ENCODE measurements around the gene ARAF. TPM values are rescaled to one million over a fixed set of nuclear protein-coding genes. Genes with fewer than 3 reads are reported as not detected.

Gene ARAF
- polyA plus RNA-seq, 2 of the 4 experiments (the other 2 are of a cell fraction), result 37.9 to 49.0 TPM

DNA sequence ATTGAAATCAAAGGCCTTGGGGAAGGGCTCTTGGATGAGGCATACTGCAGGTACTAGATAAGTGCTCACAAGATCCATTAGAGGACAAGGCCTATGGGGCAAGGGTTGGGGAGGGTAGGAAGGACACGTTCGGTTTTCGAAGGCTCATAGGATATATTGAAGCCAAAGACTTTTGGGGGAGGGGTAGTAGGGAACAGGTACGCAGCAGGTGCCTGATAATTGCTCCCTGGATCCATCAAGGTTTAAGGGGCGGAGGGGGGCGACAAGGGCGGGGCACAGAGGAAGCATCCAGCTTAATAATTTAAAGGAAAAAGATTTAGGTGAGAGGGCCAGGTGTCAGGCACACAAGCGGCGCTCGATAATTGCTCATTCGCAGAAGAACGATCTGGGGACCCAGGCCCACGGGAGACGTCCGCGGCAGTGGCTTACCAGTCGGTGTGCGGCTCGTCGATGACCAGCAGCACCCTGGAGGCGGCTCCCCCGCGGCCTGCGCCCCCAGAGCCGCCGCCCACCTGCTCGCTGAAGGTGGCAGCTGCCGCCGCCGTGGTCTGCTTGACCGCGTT is 58.0 kb downstream of the ARAF start:
- Histone ChIP-seq H3K4me2 (peak overlapping the region; percentile 70), H3K9me3 (no peaks in the 10 kb centered on the region), H3K27ac (no peak overlapping the region), H3K4me3 (peak overlapping the region; percentile 33), H3K4me1 (no peaks in the 10 kb centered on the region)
- DNase-seq (ENCODE audit: low read depth in 1 of 2, low spot score in 1 of 2) (no peak), FAIRE-seq (no peak), ATAC-seq (no peak)
- POLR2A ChIA-PET, result no interaction called here
- 33% methylated on average over 18 of the region's 32 CpGs for whole genome bisulfite sequencing (ENCODE audit: missing lambda C conversion rate)
- CTCF ChIA-PET, result interaction anchor here (1.0 kb wide), 1 partner anchor 95 kb away, joined by 3 read pairs; no protein-coding TSS in a partner anchor
- TF ChIP-seq CBX8 (IDR thresholded peaks at IDR 0.05), result no peak
- no peak for TF ChIP-seq RARB (CRISPR knock-in tag; IDR thresholded peaks at IDR 0.05)
- TF ChIP-seq, protein P1, sequence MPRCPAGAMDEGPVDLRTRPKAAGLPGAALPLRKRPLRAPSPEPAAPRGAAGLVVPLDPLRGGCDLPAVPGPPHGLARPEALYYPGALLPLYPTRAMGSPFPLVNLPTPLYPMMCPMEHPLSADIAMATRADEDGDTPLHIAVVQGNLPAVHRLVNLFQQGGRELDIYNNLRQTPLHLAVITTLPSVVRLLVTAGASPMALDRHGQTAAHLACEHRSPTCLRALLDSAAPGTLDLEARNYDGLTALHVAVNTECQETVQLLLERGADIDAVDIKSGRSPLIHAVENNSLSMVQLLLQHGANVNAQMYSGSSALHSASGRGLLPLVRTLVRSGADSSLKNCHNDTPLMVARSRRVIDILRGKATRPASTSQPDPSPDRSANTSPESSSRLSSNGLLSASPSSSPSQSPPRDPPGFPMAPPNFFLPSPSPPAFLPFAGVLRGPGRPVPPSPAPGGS (IDR thresholded peaks at IDR 0.05), result no peak
- no peak for TF ChIP-seq RCOR1 (IDR thresholded peaks at IDR 0.05; ENCODE audit: low read depth, low read length)
- TF ChIP-seq MYC (IDR thresholded peaks at IDR 0.05; ENCODE audit: borderline replicate concordance, low read length), result no peak
- TF ChIP-seq, protein P2, sequence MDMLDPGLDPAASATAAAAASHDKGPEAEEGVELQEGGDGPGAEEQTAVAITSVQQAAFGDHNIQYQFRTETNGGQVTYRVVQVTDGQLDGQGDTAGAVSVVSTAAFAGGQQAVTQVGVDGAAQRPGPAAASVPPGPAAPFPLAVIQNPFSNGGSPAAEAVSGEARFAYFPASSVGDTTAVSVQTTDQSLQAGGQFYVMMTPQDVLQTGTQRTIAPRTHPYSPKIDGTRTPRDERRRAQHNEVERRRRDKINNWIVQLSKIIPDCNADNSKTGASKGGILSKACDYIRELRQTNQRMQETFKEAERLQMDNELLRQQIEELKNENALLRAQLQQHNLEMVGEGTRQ (IDR thresholded peaks at IDR 0.05), result no peak
- no peak for TF ChIP-seq EHF (CRISPR knock-in tag; IDR thresholded peaks at IDR 0.05)
- TF ChIP-seq TP53 (CRISPR knock-in tag; IDR thresholded peaks at IDR 0.05), result no peak
- no peak for TF ChIP-seq RFX5 (IDR thresholded peaks at IDR 0.05)
- TF ChIP-seq ZC3H11A (IDR thresholded peaks at IDR 0.05), result no peak
- TF ChIP-seq ZSCAN20 (CRISPR knock-in tag; IDR thresholded peaks at IDR 0.05), result no peak
- no peak for TF ChIP-seq HEYL (CRISPR knock-in tag; IDR thresholded peaks at IDR 0.05)
- no peak for TF ChIP-seq SMC3 (IDR thresholded peaks at IDR 0.05)
- TF ChIP-seq POLR2AphosphoS2 (conservative IDR thresholded peaks at IDR 0.05; ENCODE audit: low read length), result no peak
- no peak for TF ChIP-seq ESRRA (IDR thresholded peaks at IDR 0.05; ENCODE audit: borderline replicate concordance, low read length)
- no peak for TF ChIP-seq CBX2 (IDR thresholded peaks at IDR 0.05; ENCODE audit: borderline replicate concordance, low read depth)
- TF ChIP-seq, protein P3, sequence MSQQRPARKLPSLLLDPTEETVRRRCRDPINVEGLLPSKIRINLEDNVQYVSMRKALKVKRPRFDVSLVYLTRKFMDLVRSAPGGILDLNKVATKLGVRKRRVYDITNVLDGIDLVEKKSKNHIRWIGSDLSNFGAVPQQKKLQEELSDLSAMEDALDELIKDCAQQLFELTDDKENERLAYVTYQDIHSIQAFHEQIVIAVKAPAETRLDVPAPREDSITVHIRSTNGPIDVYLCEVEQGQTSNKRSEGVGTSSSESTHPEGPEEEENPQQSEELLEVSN (IDR thresholded peaks at IDR 0.05; ENCODE audit: borderline replicate concordance, low read depth), result no peak

DNA sequence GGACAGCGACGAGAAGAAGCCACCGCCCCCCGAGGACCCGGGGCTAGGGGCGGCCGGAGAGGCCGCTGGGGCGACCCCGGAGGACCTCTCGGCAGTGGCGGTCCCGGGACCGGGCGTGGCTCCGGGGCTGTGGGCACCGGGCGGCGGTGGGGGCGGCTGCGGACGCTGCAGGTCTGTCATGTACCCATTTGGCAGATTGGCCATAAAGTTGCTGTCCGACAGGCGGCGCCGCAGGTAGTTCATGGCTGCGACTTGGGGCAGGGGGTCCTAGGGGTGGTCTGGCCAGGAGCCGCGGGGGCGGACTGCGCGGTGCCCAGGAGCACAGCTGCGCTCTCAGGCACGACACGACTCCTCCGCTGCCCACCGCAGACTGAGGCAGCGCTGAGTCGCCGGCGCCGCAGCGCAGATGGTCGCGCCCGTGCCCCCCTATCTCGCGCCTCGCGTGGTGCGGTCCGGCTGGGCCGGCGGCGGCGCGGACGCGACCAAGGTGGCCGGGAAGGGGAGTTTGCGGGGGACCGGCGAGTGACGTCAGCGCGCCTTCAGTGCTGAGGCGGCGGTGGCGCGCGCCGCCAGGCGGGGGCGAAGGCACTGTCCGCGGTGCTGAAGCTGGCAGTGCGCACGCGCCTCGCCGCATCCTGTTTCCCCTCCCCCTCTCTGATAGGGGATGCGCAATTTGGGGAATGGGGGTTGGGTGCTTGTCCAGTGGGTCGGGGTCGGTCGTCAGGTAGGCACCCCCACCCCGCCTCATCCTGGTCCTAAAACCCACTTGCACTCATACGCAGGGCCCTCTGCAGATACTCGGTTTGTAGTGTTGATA is 58.7 kb downstream of the ARAF start, which contains the start of gene SYN1:
SYN1 (minus strand) TSS at position 372 of the 817 bp plus-strand sequence; CDS start at position 243, 129 bp downstream.
- FAIRE-seq (no peak), DNase-seq (ENCODE audit: low read depth in 1 of 2, low spot score in 1 of 2) (peak; percentile 64 to 76), ATAC-seq (peak; percentile 52 to 76; a peak in 5 of 6 replicates)
- WGBS (ENCODE audit: missing lambda C conversion rate), result 100% methylated on average over 1 of the region's 88 CpGs
- no peaks in the 10 kb centered on the region for H3K9me3 ChIP-seq
- ChIA-PET CTCF (interaction anchor here (1.3 kb wide), 1 partner anchor 9 kb away, joined by 3 read pairs; no protein-coding TSS in a partner anchor), POLR2A (no interaction called here)
- no peak within 1 kb of the TSS for H3K27ac ChIP-seq
- peak within 1 kb of the TSS; percentile 70 for H3K4me2 ChIP-seq
- H3K4me1 ChIP-seq, result no peaks in the 10 kb centered on the region
- H3K4me3 ChIP-seq, result peak within 1 kb of the TSS; percentile 33
- TF ChIP-seq ZFP36 (IDR thresholded peaks at IDR 0.05; ENCODE audit: borderline replicate concordance, partially characterized antibody) (no peak), KDM5A (IDR thresholded peaks at IDR 0.05) (no peak), MAZ (IDR thresholded peaks at IDR 0.05; ENCODE audit: borderline replicate concordance, low read depth, low read length) (no peak), CHD2 (IDR thresholded peaks at IDR 0.05; ENCODE audit: low read length, partially characterized antibody) (no peak), HOXA7 (CRISPR knock-in tag; IDR thresholded peaks at IDR 0.05) (no peak), TP53 (CRISPR knock-in tag; IDR thresholded peaks at IDR 0.05) (no peak), TFCP2L1 (CRISPR knock-in tag; IDR thresholded peaks at IDR 0.05) (no peak), SREBF2 (IDR thresholded peaks at IDR 0.05) (no peak), NR3C1 (IDR thresholded peaks at IDR 0.05) (no peak), HOXB5 (CRISPR knock-in tag; IDR thresholded peaks at IDR 0.05) (no peak)
- TF ChIP-seq, protein P4, sequence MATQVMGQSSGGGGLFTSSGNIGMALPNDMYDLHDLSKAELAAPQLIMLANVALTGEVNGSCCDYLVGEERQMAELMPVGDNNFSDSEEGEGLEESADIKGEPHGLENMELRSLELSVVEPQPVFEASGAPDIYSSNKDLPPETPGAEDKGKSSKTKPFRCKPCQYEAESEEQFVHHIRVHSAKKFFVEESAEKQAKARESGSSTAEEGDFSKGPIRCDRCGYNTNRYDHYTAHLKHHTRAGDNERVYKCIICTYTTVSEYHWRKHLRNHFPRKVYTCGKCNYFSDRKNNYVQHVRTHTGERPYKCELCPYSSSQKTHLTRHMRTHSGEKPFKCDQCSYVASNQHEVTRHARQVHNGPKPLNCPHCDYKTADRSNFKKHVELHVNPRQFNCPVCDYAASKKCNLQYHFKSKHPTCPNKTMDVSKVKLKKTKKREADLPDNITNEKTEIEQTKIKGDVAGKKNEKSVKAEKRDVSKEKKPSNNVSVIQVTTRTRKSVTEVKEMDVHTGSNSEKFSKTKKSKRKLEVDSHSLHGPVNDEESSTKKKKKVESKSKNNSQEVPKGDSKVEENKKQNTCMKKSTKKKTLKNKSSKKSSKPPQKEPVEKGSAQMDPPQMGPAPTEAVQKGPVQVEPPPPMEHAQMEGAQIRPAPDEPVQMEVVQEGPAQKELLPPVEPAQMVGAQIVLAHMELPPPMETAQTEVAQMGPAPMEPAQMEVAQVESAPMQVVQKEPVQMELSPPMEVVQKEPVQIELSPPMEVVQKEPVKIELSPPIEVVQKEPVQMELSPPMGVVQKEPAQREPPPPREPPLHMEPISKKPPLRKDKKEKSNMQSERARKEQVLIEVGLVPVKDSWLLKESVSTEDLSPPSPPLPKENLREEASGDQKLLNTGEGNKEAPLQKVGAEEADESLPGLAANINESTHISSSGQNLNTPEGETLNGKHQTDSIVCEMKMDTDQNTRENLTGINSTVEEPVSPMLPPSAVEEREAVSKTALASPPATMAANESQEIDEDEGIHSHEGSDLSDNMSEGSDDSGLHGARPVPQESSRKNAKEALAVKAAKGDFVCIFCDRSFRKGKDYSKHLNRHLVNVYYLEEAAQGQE (IDR thresholded peaks at IDR 0.05), result peak; percentile 92
- TF ChIP-seq, protein P5, sequence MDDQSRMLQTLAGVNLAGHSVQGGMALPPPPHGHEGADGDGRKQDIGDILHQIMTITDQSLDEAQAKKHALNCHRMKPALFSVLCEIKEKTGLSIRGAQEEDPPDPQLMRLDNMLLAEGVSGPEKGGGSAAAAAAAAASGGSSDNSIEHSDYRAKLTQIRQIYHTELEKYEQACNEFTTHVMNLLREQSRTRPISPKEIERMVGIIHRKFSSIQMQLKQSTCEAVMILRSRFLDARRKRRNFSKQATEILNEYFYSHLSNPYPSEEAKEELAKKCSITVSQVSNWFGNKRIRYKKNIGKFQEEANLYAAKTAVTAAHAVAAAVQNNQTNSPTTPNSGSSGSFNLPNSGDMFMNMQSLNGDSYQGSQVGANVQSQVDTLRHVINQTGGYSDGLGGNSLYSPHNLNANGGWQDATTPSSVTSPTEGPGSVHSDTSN (IDR thresholded peaks at IDR 0.05), result no peak
- TF ChIP-seq, protein P2 (IDR thresholded peaks at IDR 0.05), result no peak
- TF ChIP-seq, protein P6, sequence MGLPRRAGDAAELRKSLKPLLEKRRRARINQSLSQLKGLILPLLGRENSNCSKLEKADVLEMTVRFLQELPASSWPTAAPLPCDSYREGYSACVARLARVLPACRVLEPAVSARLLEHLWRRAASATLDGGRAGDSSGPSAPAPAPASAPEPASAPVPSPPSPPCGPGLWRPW (IDR thresholded peaks at IDR 0.05), result no peak

Data from A549 (cell line).